OCI-LY1 (cell line): ENCODE measurements around the gene EXD3.

ENCODE experiments used
- H2AFZ ChIP-seq: fragments of 200-600 bp; sonication (generic), shearing (Covaris generic); 2 replicates; pipeline ENCODE4 v1.6.0; 2014; ENCODE audit warnings: antibody characterized with exemption, mild to moderate bottlenecking, low read length
- H3F3A ChIP-seq: fragments of 200-600 bp; sonication (generic), shearing (Covaris generic); 2 replicates; pipeline ENCODE4 v1.6.0; 2014; ENCODE audit warnings: mild to moderate bottlenecking, antibody characterized with exemption, low read length, moderate library complexity; ENCODE audit not compliant: insufficient read depth
- H3K27ac ChIP-seq: fragments of 200-600 bp; sonication (generic); 2 replicates; pipeline ENCODE4 v1.5.1; 2014; ENCODE audit warnings: low read length, mixed run types, mild to moderate bottlenecking, low read depth; ENCODE audit not compliant: poor library complexity, severe bottlenecking
- H3K27me3 ChIP-seq: fragments of 200-600 bp; sonication (generic); 2 replicates; pipeline ENCODE4 v1.6.0; 2014; ENCODE audit warnings: antibody characterized with exemption, mild to moderate bottlenecking, low read length, moderate library complexity; ENCODE audit not compliant: insufficient read depth
- H3K36me3 ChIP-seq: fragments of 200-600 bp; sonication (generic); 2 replicates; pipeline ENCODE4 v1.6.1; 2014; ENCODE audit warnings: mild to moderate bottlenecking, antibody characterized with exemption, low read length, moderate library complexity, mixed read lengths; ENCODE audit not compliant: insufficient read depth
- H3K4me1 ChIP-seq: fragments of 200-600 bp; sonication (generic); 2 replicates; pipeline ENCODE4 v1.5.1; 2014; ENCODE audit warnings: mild to moderate bottlenecking, low read length, moderate library complexity; ENCODE audit not compliant: insufficient read depth, severe bottlenecking
- H3K4me2 ChIP-seq: fragments of 200-600 bp; sonication (generic), shearing (Covaris generic); 2 replicates; pipeline ENCODE4 v1.6.1; 2014; ENCODE audit warnings: low read length
- H3K4me3 ChIP-seq: fragments of 200-600 bp; sonication (generic); 2 replicates; pipeline ENCODE4 v1.5.1; 2014; ENCODE audit warnings: low read length, low read depth, mild to moderate bottlenecking, mixed read lengths; ENCODE audit not compliant: poor library complexity, severe bottlenecking
- H3K79me2 ChIP-seq: fragments of 200-600 bp; shearing (Covaris generic); 2 replicates; pipeline ENCODE4 v1.6.1; 2016; ENCODE audit warnings: mixed run types, low read length, mixed read lengths; ENCODE audit not compliant: insufficient read depth
- H3K9ac ChIP-seq: fragments of 200-600 bp; sonication (generic), shearing (Covaris generic); 2 replicates; pipeline ENCODE4 v1.6.1; 2014; ENCODE audit warnings: mild to moderate bottlenecking, low read length, mixed read lengths
- H3K9me2 ChIP-seq: fragments of 200-600 bp; sonication (generic), shearing (Covaris generic); 2 replicates; pipeline ENCODE4 v1.6.1; 2014; ENCODE audit warnings: low read depth, mild to moderate bottlenecking, low read length, mixed read lengths
- H3K9me3 ChIP-seq: fragments of 200-600 bp; shearing (Covaris generic); 2 replicates; pipeline ENCODE4 v1.6.1; 2014; ENCODE audit warnings: low read length, mixed read lengths
- H4K20me1 ChIP-seq: fragments of 200-600 bp; sonication (generic), shearing (Covaris generic); 2 replicates; pipeline ENCODE4 v1.6.0; 2016; ENCODE audit warnings: mild to moderate bottlenecking, low read length; ENCODE audit not compliant: insufficient read depth
- EZH2 ChIP-seq: fragments of 200-600 bp; sonication (generic), shearing (Covaris generic); IDR thresholded peaks from 2 replicates; pipeline ENCODE4 v1.8.0; 2017; ENCODE audit warnings: borderline replicate concordance, mixed run types, mild to moderate bottlenecking, antibody characterized with exemption, low read length, moderate library complexity, mixed read lengths
- TF ChIP-seq, protein P1 (sequence below): fragments of 200-600 bp; sonication (generic), shearing (Covaris generic); IDR thresholded peaks from 2 replicates; pipeline ENCODE4 v1.5.1; 2017; ENCODE audit warnings: mild to moderate bottlenecking, antibody characterized with exemption, low read length, moderate library complexity, mixed read lengths

The EXD3 gene

GRCh38 chr9:137381501-137382443 lies 41.2 kb downstream of the EXD3 start:
- no peaks in the 10 kb centered on the region for H3K4me1 ChIP-seq
- H3K27me3 ChIP-seq = no peaks in the 10 kb centered on the region
- no peaks in the 10 kb centered on the region for H3F3A ChIP-seq
- H4K20me1 ChIP-seq = no peaks in the 10 kb centered on the region
- no peaks in the 10 kb centered on the region for H3K36me3 ChIP-seq
- H3K79me2 ChIP-seq = no peaks in the 10 kb centered on the region
- TF ChIP-seq EZH2 = no peak
- TF ChIP-seq, protein P1, sequence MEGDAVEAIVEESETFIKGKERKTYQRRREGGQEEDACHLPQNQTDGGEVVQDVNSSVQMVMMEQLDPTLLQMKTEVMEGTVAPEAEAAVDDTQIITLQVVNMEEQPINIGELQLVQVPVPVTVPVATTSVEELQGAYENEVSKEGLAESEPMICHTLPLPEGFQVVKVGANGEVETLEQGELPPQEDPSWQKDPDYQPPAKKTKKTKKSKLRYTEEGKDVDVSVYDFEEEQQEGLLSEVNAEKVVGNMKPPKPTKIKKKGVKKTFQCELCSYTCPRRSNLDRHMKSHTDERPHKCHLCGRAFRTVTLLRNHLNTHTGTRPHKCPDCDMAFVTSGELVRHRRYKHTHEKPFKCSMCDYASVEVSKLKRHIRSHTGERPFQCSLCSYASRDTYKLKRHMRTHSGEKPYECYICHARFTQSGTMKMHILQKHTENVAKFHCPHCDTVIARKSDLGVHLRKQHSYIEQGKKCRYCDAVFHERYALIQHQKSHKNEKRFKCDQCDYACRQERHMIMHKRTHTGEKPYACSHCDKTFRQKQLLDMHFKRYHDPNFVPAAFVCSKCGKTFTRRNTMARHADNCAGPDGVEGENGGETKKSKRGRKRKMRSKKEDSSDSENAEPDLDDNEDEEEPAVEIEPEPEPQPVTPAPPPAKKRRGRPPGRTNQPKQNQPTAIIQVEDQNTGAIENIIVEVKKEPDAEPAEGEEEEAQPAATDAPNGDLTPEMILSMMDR = no peak
- H3K9me3 ChIP-seq = no peaks in the 10 kb centered on the region
- H3K9me2 ChIP-seq = no peaks in the 10 kb centered on the region
- no peak overlapping the region for H3K4me2 ChIP-seq
- H3K27ac ChIP-seq = no peak overlapping the region
- no peak overlapping the region for H3K4me3 ChIP-seq
- H2AFZ ChIP-seq = no peak overlapping the region
- H3K9ac ChIP-seq = no peak overlapping the region

- Histone ChIP-seq H3K9me3 (no peaks in the 10 kb centered on the region), H3K9me2 (no peaks in the 10 kb centered on the region), H3K9ac (no peak overlapping the region), H3K4me2 (no peak overlapping the region), H3K79me2 (no peaks in the 10 kb centered on the region), H3F3A (no peaks in the 10 kb centered on the region), H4K20me1 (no peaks in the 10 kb centered on the region), H3K4me1 (no peaks in the 10 kb centered on the region), H3K27ac (no peak overlapping the region), H3K4me3 (no peak overlapping the region), H3K27me3 (no peaks in the 10 kb centered on the region; the same call in 1 of the 2 replicates), H2AFZ (no peak overlapping the region), H3K36me3 (no peaks in the 10 kb centered on the region)
- no peak for TF ChIP-seq EZH2
- TF ChIP-seq, protein P1 = no peak
These were observed 42.4 kb downstream of the EXD3 start for GRCh38 chr9:137380606-137381005.

DNA sequence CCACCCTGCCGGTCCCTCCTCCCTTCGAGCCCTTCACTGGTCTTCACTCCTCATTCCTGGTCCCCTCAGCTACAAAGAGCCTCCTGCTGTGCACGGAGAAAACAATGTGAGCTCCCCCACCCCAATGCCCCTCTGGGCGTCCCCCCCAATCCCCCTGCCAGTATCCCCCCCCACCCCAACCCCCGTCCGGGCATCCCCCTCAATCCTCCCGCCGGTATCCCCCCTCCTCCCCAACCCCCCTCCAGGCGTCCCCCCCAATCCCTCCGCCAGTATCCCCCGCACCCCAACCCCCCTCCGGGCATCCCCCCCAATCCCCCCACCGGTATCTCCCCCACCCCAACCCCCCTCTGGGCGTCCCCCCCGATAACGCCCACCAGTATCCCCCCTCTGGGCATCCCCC lies 42.8 kb downstream of the EXD3 start:
- no peak overlapping the region for H3K4me3 ChIP-seq
- H4K20me1 ChIP-seq = no peaks in the 10 kb centered on the region
- no peaks in the 10 kb centered on the region for H3K9me3 ChIP-seq
- no peaks in the 10 kb centered on the region for H3K9me2 ChIP-seq
- H3K27ac ChIP-seq = no peak overlapping the region
- no peaks in the 10 kb centered on the region; the same call in 1 of the 2 replicates for H3K27me3 ChIP-seq
- no peaks in the 10 kb centered on the region for H3K36me3 ChIP-seq
- no peak for TF ChIP-seq EZH2
- no peaks in the 10 kb centered on the region for H3F3A ChIP-seq
- no peak overlapping the region for H3K4me2 ChIP-seq
- H2AFZ ChIP-seq = no peak overlapping the region
- H3K4me1 ChIP-seq = no peaks in the 10 kb centered on the region
- H3K79me2 ChIP-seq = no peaks in the 10 kb centered on the region
- no peak overlapping the region for H3K9ac ChIP-seq
